Activated T-cell treated with anti-CD3 and anti-CD28 coated beads for 4 hours (primary cell): ENCODE results near the gene SCG2.

Experiments
- DNase-seq: peaks from one replicate; pipeline ENCODE4 v3.0.0-alpha.2; 2020

Gene SCG2

DNA sequence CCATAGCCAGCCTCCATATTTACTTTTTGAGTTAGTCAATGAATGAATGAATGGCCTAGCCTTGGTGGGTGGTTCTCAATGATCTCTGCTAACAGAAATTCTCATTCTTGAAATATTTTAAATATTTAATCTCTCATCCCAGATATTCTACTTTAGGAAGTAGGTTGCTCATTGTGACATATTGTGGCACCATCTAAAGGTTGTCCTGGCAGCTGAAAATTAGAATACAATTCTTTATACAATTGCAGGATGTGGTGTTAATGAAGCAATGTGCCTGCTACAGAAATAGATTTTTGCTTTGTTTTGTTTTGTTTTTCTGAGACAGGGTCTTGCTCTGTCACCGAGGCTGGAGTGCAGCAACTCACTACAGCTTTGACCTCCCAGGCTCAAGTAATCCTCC, 35.8 kb downstream of the SCG2 start:
- no peak for DNase-seq

DNA sequence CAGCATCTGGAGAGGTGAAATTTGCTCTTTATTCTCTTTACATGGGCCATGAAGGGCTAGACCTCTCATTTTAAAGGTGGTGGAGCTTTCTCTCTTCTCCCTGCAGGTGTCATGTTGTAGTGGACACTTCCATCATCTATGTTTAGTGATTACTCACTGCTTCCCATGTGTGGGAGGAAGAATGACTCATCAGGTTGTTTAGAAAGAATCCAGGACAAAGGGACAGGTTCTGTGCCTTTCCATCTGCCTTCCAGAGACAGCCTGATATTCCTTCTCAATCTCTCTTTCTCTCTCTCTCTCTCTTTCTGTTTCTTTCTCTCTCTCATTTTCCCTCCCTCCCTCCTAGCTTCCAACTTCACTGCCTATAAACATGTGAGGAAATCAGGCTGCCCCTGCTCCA, 38.7 kb downstream of the SCG2 start:
- DNase-seq, result no peak

DNA sequence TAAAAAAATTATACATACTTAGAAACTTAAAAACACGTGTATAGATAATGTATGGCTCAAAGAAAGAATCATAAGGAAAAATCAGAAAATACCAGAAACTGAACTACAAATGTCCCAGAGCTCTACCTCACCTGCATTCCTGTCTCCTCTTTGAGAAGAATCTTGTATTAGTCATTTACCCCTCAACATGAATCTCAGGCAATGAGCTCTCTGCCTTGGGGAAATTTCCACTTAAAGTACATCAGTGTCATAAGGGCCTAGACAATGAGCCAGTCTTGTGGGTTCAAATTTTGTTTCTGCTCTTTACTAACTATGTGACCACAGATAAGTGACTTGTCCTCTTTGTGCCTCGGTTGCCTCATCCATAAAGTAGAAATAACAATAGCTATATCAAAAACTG, 40.1 kb downstream of the SCG2 start:
- DNase-seq, result no peak

DNA sequence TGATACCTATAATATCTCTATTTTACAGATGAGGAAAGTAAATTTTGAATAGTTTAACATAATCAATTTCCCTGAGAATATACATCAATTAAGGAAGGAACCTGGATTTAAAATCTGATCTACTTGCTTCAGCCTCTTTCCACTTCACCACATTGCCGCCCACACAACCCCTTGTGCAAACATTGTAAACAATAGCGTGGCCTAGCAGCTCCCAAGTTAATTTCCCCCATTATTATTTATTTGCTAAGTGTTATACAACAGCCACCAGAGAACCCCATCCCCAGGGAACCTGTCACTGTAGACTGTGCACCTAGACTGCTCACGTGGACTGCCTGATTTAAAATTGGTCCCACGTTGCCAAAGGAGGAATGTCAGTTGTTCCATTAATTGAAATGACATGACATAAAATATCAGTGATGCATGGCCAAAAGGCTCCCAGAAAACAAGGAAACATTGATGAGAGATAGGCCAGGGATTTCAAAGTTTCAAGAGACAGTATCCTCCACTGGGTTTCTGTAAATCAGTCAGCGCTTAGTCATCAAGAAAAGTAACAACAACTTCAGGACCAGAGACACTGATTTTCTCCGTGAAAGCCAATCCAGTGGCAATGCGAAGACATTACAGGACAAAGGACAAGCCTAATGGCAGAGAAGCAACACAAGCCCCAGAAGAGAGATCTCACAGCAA, 41.3 kb downstream of the SCG2 start:
- no peak for DNase-seq

DNA sequence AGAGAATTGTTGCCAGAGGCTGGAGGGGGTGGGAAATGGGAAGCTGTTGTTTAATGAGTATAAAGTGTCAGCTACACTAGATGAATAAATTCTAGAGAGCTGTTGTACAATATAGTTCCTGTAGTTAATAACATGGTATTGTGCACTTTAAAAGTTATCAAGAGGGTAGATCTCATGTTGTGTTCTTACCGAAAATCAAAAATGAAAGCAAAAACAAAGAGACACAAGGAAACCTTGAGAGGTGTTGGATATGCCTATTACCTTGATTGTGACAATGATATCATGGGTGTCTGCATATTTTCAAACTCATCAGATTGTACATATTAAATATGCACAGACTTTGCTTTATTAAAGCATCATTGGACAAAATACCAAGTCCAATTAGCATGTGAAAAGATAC, 43.2 kb downstream of the SCG2 start:
- no peak for DNase-seq

DNA sequence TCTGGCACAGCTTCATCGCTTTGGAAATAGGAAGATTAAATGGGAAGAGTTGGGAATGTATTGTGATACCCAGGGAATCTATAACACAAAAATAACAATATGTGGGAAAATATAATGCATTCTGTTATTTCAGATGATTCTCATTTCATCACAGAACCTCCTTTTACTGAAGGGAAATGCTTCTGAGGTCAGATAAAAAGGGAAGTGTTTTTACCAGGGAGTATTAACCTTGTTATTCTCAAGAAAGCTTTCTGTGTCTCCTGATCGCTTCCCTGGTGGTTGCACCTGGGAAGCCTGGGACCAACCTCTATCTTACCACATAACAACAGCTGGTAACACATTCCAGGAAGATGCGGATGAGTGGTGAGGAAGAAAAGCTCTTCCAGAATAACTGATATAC, 47.2 kb downstream of the SCG2 start:
- no peak for DNase-seq

DNA sequence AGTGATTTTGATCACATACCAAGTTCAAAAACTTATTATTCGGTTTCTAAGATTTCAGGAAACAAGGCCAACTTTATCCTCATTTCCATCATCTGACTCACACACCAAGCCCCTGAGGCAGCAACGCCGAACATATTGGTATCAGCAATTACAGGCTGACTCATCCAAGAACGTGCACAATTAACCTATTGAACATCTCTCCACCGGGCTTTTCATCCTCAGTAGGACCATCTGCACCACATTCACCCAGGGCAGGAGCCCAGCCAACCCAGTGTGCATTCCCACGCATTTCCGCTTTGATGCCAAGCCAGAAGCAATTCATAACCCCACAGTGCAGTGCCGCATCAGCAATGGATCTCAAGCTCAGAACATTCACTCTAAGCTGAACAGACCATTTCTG, 52.9 kb downstream of the SCG2 start:
- no peak for DNase-seq

DNA sequence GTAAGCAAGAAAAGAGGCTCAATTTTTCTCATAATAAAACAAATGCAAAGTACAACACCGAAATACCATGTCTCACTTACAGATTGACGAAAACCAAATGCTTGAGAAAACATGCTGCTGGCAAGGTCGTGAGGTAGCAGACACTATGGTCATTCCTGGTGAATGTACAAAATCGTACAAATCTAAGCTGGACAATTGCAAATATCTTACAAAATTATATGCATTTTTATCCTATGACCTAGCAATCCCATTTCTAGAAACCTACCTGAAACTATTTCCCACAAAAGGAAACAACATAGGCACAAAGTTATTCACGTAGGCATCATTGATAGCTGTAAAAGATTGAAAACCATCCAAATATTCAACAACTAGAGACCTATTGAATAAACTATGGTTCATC, 54.0 kb downstream of the SCG2 start:
- no peak for DNase-seq
